K562 (cell line): ENCODE results near the gene CPT1C.

Experiments used
- CTBP1 ChIP-seq: fragments of 450-650 bp; IDR thresholded peaks from 2 replicates; pipeline ENCODE4 v1.6.1; 2016; ENCODE audit warnings: borderline replicate concordance
- E2F8 ChIP-seq: fragments of 450-650 bp; IDR thresholded peaks from 2 replicates; pipeline ENCODE4 v1.7.1; 2018; ENCODE audit warnings: mild to moderate bottlenecking, low read depth; ENCODE audit not compliant: partially characterized antibody
- HNRNPLL ChIP-seq: fragments of 200-400 bp; formaldehyde crosslinking; IDR thresholded peaks from 2 replicates; pipeline ENCODE4 v1.6.1; 2017; ENCODE audit warnings: low read length, low read depth, mild to moderate bottlenecking; ENCODE audit not compliant: poor library complexity, severe bottlenecking
- PCBP2 ChIP-seq: fragments of 200-400 bp; formaldehyde crosslinking; IDR thresholded peaks from 2 replicates; pipeline ENCODE4 v1.6.1; 2018; ENCODE audit warnings: low read length, low read depth, mild to moderate bottlenecking, moderate library complexity; ENCODE audit not compliant: poor library complexity, severe bottlenecking
- PTBP1 ChIP-seq: fragments of 200-400 bp; formaldehyde crosslinking; IDR thresholded peaks from 2 replicates; pipeline ENCODE4 v1.6.1; 2017; ENCODE audit warnings: low read depth, low read length
- RBM34 ChIP-seq: fragments of 200-400 bp; formaldehyde crosslinking; IDR thresholded peaks from 2 replicates; pipeline ENCODE4 v1.6.1; 2018; ENCODE audit warnings: low read length, borderline replicate concordance; ENCODE audit not compliant: insufficient read depth
- SMARCA5 ChIP-seq: fragments of 450-650 bp; IDR thresholded peaks from 2 replicates; pipeline ENCODE4 v1.6.1; 2016
- ZBTB2 ChIP-seq: fragments of 450-650 bp; IDR thresholded peaks from 2 replicates; pipeline ENCODE4 v1.6.1; 2016; ENCODE audit warnings: antibody characterized with exemption
- ZMIZ1 ChIP-seq, 2 experiments: fragments of 150-350 bp in 1 of 2; IDR thresholded peaks; 2 replicates each; pipeline ENCODE4 v1.6.1; 2012 to 2016; ENCODE audit warnings: low read depth in 2 of 2, low read length in 2 of 2, mild to moderate bottlenecking in 1 of 2, moderate library complexity in 1 of 2

DNA sequence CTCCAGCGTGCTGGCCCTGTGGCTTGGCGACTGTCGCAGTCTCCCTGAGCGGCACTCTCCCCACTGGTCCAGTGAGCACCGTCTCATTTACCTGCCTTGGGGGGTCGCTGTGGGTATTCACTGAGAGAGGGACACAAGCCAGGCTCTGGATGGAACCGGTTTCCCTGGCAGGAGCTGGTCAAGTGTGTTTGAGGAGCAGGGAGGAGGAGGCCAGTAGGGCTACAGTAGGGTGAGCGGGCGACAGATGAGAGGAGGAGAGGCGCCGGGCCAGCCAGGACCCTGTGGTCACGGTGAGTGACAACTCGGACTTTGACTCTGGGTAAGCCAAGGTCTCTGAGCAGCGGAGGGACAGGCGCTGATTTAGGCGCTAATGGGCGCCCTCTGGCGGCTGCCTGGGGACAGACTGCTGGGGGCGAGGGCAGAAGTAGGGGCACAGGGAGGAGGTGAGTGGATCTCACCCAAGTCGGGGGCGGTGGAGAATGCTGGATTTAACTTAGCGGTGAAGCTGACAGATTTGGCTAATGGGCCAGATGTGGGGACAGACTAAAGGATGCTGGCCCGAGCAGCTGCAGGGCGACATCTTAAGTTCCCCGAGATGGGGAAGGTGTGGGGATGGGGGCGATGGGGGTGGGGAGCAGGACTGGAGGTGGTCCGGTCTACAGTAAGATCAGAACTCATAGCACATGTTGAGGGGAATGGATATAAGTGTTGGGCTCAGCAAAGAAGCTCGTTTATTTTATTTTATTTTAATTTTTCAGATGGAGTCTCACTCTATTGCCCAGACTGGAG, 18.6 kb upstream of the CPT1C start:
- TF ChIP-seq HNRNPLL (no peak), E2F8 (peak; percentile 67), CTBP1 (peak; percentile 70; the same call in 1 of the 2 replicates), ZMIZ1 (IDR thresholded peaks at IDR 0.05; ENCODE audit: low read depth in 2 of 2, low read length in 2 of 2) (no peak), RBM34 (no peak), ZBTB2 (peak; percentile 72; the same call in 1 of the 2 replicates), SMARCA5 (no peak; the same call in 1 of the 2 replicates), PTBP1 (no peak), PCBP2 (no peak)
